Stimulated activated CD8-positive, alpha-beta memory T cell treated with anti-CD3 and anti-CD28 coated beads, Interleukin-12 subunit alpha, Interleukin-12 subunit beta, amount 100 ng/mL, for 24 hours (primary cell): ENCODE measurements around the gene TMEM35B.
"Not testable (repeated sequence)": the region's sequence is repeated elsewhere in the genome, so short reads cannot be mapped to it uniquely, and the experiment has no call there.

Experiments used
- DNase-seq: peaks from one replicate; pipeline ENCODE4 v3.0.0-alpha.2; 2020; ENCODE audit errors: extremely low read depth

The TMEM35B gene

DNA sequence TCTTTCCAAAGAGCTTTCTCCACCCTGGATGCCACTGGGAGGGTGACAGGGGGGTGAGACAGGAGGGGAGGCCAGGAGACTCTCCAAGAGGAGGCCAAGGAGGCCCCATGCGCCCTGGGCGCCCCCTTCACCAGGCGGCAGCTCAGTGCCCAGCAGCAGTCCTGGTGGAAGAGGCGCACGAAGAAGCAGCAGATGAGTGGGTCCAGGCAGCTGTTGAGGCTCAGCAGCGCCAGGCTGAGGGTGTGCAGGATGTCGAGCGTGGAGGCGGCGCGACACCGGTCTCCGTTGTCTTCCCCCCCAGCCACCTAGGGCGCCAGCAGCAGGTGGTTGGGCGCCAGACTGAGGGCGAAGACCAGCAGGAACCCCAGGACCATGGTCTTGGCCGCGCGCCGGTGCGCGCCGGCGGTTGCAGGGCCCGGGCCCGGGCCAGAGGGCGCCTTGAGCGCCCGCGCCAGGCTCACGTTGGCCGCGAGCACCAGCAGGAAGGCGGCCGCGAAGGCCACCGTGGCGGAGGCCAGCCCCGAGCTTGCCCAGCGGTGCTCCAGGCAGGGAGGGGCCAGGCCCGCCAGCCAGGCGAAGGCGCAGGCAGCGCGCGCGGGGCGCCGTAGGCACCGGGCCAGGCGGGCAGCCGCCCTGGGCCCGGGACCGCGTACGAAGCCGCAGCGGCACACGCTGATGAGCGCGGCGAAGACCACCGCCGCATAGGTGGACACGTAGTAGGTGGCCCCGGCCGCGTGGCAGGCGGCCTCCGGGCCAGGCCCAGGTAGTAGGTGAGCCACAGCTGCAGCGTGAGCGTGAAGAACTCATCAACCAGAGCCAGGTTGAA, 8.6 kb downstream of the TMEM35B start:
- no peak for DNase-seq

DNA sequence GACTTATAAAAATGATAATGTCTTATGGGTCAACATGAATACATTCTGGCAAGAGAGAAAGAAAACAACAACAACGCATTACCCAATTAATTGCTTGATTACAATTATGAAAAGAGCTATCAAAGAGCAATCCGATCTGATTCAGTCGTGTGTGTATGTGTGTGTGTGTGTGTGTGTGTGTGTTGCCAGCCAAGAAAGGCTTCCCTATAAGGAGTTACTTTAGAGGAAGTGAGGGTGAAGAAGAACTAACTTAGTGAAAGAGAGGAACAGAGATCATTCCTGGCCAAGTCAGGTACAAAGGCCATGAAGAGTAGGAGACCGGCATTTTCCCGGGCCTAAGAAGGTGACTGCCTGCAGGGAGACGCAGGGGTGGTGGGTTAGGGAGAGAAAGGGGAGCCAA, 9.4 kb downstream of the TMEM35B start:
- DNase-seq, result no peak

DNA sequence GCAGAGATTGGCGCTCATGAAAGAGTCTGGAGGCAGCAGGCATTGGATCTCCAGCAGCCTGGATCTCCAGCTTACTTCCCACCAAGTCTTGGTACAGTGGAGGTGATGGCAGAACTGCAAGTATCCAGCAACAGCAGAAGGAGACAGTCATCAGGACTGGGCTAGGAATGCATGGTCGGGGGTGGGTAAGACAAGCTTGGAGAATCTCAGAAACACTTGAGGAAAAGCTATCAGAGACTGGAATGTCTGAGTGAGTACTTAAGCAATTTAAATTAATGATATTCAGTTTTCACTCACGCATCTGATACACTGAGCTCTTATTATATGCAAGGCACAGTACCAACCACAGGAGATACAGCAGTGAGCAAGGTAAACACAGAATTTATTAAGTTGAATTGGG, 9.8 kb downstream of the TMEM35B start:
- no peak for DNase-seq

DNA sequence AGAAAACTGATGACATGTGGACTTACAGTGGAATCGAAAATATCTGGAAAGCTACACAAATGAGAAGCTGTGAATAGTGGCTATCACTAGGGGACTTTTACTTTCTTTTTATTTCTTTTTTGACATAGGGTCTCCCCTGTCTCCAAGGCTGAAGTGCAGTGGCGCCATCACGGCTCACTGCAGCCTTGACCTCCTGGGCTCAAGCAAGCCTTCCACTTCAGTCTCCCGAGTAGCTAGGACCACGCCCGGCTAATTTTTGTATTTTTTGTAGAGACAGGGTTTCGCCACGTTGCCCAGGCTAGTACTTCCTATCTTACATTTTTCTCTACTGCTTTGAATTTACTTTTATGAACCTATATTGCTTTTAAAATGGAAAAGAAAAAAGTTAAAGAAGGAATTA, 10.5 kb downstream of the TMEM35B start:
- no peak for DNase-seq

DNA sequence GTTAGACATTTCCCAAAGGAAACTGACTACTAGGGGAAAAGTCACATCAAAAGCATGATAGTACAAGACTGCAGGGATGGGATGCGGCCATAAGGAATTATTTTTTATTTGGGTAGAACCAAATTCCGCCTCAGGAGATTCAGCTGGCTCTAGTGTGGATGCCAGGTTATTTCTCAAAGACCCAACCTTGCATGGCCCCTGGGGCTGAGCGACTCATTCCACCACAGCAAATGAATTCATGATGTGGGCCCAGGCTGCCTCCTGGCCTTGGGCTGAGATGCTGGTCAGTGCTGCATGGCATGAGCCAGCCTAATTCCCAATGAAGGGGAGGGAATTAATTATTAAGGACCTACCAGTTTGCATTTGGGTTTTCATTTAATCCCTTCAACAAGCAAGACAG, 11.8 kb downstream of the TMEM35B start:
- no peak for DNase-seq

DNA sequence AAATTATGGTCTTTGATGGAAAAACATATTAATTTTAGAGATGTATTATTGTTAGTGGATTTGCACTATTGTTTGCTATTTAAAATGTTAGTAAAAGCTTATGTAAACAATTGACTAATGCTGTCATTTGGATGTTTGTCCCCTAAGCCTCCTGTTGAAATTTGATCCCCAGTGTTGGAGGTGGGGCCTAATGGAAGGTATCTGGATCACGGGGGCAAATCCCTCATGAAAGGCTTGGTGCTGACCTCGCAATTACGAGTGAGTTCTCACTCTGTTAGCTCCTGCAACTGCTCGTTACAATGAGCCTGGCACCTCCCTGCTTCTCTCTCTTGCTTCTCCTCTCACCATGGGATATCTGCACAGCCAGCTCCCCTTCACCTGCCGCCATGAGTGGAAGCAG, 14.3 kb downstream of the TMEM35B start:
- no peak for DNase-seq

DNA sequence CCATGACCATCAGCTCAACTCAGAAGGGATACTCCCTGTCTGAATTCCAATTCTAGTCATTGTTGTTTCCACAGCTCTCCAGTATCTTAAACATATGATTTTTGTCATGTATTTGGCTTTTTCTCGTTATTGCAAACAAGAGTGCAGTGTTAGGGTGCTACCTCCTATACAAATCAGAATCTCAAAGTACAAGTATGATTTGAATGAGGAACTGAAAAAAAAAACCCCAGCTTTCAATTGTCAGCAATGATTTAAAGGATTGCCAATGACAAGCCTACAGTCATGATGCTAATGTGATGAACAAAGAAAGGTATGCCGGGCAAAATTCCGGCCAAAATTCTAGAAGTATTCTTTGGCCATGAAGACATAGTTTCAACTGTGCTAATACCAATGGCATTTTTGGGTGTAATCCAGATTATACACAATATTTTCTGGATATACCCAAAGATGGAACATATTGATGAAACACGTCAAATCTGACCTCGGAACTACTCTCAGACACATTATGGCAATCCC, 14.9 kb downstream of the TMEM35B start:
- no peak for DNase-seq

DNA sequence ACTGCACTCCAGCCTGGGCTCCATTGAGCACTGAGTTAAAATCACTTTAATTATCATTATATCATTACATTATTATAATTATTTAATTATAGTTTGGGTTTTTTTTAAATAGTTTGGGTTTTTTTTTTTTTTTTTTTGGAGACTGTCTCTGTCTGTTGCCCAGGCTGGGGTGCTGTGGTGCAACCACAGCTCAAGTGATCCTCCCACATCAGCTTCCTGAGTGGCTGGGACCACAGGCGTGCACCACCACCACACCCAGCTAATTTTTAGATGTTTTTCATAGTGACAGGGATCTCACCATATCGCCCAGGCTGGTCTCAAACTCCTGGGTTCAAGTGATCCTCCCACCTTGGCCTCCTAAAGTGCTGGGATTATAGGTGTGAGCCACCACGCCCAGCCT, 16.9 kb downstream of the TMEM35B start:
- DNase-seq, result not testable (repeated sequence)

DNA sequence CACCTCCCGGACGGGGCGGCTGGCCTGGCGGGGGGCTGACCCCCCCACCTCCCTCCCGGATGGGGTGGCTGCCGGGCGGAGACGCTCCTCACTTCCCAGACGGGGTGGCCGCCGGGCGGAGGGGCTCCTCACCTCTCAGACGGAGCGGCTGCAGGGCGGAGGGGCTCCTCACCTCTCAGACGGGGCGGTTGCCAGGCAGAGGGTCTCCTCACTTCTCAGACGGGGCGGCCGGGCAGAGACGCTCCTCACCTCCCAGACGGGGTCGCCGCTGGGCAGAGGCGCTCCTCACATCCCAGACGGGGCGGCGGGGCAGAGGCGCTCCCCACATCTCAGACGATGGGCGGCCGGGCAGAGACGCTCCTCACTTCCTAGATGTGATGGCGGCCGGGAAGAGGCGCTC, 17.5 kb downstream of the TMEM35B start:
- DNase-seq, result not testable (repeated sequence)

DNA sequence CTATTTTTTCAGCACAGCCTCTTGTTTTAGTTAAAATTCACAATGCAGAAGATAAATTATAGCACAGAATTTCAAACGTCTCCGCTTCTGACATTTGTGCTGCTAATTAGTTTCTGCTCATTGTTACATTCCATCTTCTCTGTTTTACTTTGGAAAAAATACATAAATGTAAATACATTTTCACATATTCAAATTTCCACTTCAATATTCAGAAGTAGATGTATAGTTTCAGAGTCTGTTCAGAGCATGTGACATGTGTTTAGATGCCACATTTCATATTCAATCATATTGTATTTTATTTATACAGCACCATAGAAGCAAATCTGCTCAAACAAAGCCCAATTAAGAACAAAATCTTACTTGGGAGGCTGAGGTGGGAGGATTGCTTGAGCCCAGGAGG, 19.6 kb downstream of the TMEM35B start:
- no peak for DNase-seq

DNA sequence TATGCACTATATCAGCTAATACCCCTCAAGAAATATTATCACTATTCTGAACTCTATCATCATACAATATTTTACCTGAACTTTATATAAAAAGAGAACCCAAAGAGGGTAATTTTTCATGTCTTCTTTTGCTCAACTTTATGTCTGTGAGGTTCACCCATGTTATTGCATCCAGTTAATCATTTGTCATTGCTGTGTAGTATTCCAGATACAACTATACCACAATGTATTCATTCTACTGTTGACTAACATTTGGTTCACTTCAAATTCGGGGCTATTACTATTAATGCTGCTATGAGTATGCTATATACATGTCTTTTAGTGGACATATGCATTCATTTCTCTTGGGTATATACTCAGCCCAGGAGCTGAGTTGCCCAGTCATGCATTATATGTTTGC, 34.7 kb downstream of the TMEM35B start:
- no peak for DNase-seq

DNA sequence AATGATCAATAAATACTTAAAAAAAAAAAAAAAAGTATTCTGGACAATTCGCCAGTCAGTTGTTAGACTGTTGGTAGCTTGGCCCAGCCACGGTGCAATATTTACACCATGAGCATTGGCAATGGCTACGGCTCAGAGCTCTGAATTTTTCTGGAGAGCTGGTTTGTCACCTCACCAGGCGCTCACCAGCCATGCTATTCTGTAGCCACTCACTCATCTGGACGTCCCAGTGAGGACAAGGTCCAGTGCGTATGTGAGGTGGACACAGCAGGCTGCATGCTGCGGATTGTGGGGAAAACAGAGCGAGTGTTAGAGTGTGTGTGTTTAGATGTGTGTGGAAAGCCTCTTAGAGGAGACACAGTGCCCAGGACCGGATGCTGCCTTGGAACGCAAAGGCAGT, 36.4 kb downstream of the TMEM35B start:
- not testable (repeated sequence) for DNase-seq

DNA sequence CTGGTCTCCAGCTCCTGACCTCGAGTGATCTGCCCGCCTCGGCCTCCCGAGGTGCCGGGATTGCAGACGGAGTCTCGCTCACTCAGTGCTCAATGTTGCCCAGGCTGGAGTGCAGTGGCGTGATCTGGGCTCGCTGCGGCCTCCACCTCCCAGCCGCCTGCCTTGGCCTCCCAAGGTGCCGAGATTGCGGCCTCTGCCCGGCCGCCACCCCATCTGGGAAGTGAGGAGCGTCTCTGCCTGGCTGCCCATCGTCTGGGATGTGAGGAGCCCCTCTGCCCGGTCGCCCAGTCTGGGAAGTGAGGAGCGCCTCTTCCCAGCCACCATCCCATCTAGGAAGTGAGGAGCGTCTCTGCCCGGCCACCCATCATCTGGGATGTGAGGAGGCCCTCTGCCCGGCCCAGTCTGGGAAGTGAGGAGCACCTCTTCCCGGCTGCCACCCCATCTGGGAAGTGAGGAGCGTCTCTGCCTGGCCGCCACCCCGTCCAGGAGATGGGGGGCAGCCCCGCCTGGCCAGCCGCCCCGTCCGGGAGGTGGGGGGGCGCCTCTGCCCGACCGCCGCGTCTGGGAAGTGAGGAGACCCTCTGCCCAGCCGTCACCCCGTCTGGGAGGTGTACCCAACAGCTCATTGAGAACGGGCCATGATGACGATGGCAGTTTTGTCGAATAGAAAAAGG, 37.4 kb downstream of the TMEM35B start:
- DNase-seq, result not testable (repeated sequence)

DNA sequence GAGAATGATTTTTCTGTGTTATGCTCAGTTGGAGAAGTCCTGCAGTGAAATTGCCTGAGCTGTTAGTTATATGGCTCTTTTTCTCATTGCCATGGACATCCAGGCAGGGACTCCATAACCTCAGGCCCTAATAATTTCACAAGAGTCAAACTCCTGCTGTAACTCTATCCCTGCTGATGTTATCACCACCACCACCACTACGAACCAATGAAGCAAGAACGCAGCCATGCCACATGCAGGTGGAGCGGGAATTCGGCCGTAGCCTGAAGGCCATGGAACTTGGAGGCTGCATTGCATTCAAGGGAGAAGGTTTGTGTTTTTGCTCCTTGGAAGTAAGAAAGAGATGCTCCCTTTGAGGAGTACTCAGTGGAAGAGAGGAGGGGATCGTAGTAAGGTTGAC, 38.9 kb downstream of the TMEM35B start:
- DNase-seq, result no peak

DNA sequence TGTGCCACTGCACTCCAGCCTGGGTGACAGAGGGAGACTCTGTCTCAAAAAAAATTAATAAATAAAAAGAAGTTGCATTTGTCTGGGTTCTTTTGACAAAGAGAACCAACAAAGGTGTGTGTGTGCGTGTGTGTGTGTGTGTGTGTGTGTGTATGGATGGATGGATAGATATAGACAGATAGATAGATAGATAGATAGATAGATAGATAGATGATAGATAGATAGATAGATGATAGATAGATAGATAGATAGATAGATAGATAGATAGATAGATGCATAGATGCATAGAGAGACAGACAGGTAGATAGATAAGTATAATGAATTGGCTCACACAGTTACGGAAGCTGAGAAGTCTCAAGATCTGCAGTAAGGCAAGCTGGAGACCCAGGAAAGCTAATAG, 43.3 kb downstream of the TMEM35B start:
- DNase-seq, result not testable (repeated sequence)
